Smooth muscle cell (in vitro differentiated cells): Measurements from ENCODE around the gene ATG7. TPM values are rescaled to one million over a fixed set of nuclear protein-coding genes. Genes with fewer than 3 reads are reported as not detected.

ENCODE experiments used
- DNase-seq: peaks from one replicate; lab custom pipeline; 2025; ENCODE audit not compliant: unreplicated experiment; lab: John Stamatoyannopoulos, UW
- H2AFZ ChIP-seq: fragments of 200-600 bp; sonication (generic); 2 replicates; pipeline ENCODE4 v1.6.0; 2016; ENCODE audit warnings: antibody characterized with exemption, low read depth, mild to moderate bottlenecking
- H3F3A ChIP-seq: fragments of 200-600 bp; sonication (generic); 2 replicates; pipeline ENCODE4 v1.6.0; 2017; ENCODE audit warnings: antibody characterized with exemption, low read depth
- H3K27ac ChIP-seq: fragments of 200-600 bp; sonication (generic); 2 replicates; pipeline ENCODE4 v1.5.1; 2016; ENCODE audit warnings: low read depth, mild to moderate bottlenecking
- H3K27me3 ChIP-seq: fragments of 200-600 bp; sonication (generic); 2 replicates; pipeline ENCODE4 v1.6.1; 2016; ENCODE audit warnings: low read depth, mild to moderate bottlenecking
- H3K36me3 ChIP-seq: fragments of 200-600 bp; sonication (generic); 2 replicates; pipeline ENCODE4 v1.5.1; 2016; ENCODE audit warnings: low read depth
- H3K4me1 ChIP-seq: fragments of 200-600 bp; sonication (generic); 2 replicates; pipeline ENCODE4 v1.5.1; 2016; ENCODE audit warnings: low read depth
- H3K4me2 ChIP-seq: fragments of 200-600 bp; sonication (generic); 2 replicates; pipeline ENCODE4 v1.6.0; 2016; ENCODE audit warnings: mild to moderate bottlenecking
- H3K4me3 ChIP-seq: fragments of 200-600 bp; sonication (generic); 2 replicates; pipeline ENCODE4 v1.5.1; 2016; ENCODE audit warnings: mild to moderate bottlenecking
- H3K79me2 ChIP-seq: fragments of 200-600 bp; sonication (generic); 2 replicates; pipeline ENCODE4 v1.6.0; 2016; ENCODE audit warnings: low read depth, mild to moderate bottlenecking
- H3K9ac ChIP-seq: fragments of 200-600 bp; sonication (generic); 2 replicates; pipeline ENCODE4 v1.6.0; 2016; ENCODE audit warnings: low read depth
- H3K9me3 ChIP-seq: fragments of 200-600 bp; sonication (generic); replicated peaks from 2 replicates; pipeline ENCODE4 v1.5.1; 2016; ENCODE audit warnings: low read depth
- H4K20me1 ChIP-seq: fragments of 200-600 bp; sonication (generic); 2 replicates; pipeline ENCODE4 v1.6.0; 2016; ENCODE audit warnings: low read depth
- CTCF ChIP-seq: fragments of 200-600 bp; sonication (generic); IDR thresholded peaks from 2 replicates; pipeline ENCODE4 v1.5.1; 2017; ENCODE audit warnings: borderline replicate concordance, mild to moderate bottlenecking, antibody characterized with exemption; ENCODE audit not compliant: insufficient read depth, poor library complexity, severe bottlenecking
- WGBS: methylation state at CpG from one replicate; pipeline ENCODE4 v1.1.7; 2016; ENCODE audit warnings: low lambda C conversion rate; 5-methylcytosine and 5-hydroxymethylcytosine counted together
- polyA plus RNA-seq: library from polyadenylated mRNA; unstranded; fragments of >200 nt; fragmentation: Nextera tagmentation; extraction: Ambion mirVana; gene quantifications from 2 replicates; pipeline ENCODE4 v1.2.1, GENCODE V29; 2016
- total RNA-seq: library from RNA; depleted of rRNA; stranded (reverse); fragments of >200 nt; gene quantifications from 2 replicates; pipeline ENCODE4 v1.2.3, GENCODE V29; 2014

ATG7 gene
- total and polyA plus RNA-seq, 2 experiments from 2014 or later: 19.4 to 40.3 TPM

DNA sequence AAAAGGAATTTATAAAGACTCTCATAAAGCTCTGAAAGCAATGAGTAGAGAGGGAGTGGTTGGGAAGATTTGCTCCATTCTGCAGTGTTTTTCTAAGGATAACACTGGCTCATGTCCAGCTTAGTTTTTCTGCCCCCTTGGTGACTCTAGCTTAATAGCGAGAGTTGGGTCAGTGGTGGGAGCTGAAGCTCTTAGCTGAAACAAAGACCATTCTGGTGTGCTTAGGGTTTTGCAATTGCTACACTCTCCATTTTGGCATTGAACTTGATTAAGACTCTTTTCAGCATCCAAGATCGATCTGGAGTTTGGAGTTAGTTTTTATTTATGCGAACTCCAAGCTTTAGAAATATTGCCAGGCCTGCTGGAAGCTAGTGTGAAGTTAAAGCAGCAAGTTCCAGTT, 98.0 kb downstream of the ATG7 start:
- Histone ChIP-seq H4K20me1 (no peaks in the 10 kb centered on the region), H2AFZ (no peak overlapping the region), H3F3A (no peaks in the 10 kb centered on the region), H3K27ac (no peak overlapping the region), H3K4me2 (no peak overlapping the region), H3K9ac (no peak overlapping the region), H3K79me2 (no peaks in the 10 kb centered on the region), H3K36me3 (no peaks in the 10 kb centered on the region), H3K27me3 (no peaks in the 10 kb centered on the region), H3K4me1 (peaks cover 15% of the 10 kb centered on the region), H3K9me3 (no peaks in the 10 kb centered on the region), H3K4me3 (no peak overlapping the region)
- WGBS: 72% methylated on average over 3 of the region's 3 CpGs
- no peak for TF ChIP-seq CTCF
- no peak for DNase-seq

- Histone ChIP-seq H3K4me2 (no peak overlapping the region), H3K4me3 (no peak overlapping the region), H3K9ac (no peak overlapping the region), H3K79me2 (no peaks in the 10 kb centered on the region), H3K4me1 (peaks cover 15% of the 10 kb centered on the region), H3K36me3 (no peaks in the 10 kb centered on the region), H3K27me3 (no peaks in the 10 kb centered on the region), H3K27ac (no peak overlapping the region), H2AFZ (no peak overlapping the region), H3F3A (no peaks in the 10 kb centered on the region), H4K20me1 (no peaks in the 10 kb centered on the region), H3K9me3 (no peaks in the 10 kb centered on the region)
- no peak for DNase-seq
- WGBS: 97% methylated on average over 4 of the region's 4 CpGs
- TF ChIP-seq CTCF: no peak
Measured at GRCh38 chr3:11370966-11371365, 98.8 kb downstream of the ATG7 start.

- no peak for TF ChIP-seq CTCF
- no peak overlapping the region for H3K4me3 ChIP-seq
- WGBS: 96% methylated on average over 10 of the region's 10 CpGs
- no peak overlapping the region for H3K9ac ChIP-seq
- H4K20me1 ChIP-seq: no peaks in the 10 kb centered on the region
- no peaks in the 10 kb centered on the region for H3F3A ChIP-seq
- H3K79me2 ChIP-seq: no peaks in the 10 kb centered on the region
- no peaks in the 10 kb centered on the region for H3K27me3 ChIP-seq
- H2AFZ ChIP-seq: no peak overlapping the region
- no peak overlapping the region for H3K27ac ChIP-seq
- no peak for DNase-seq
- H3K4me2 ChIP-seq: no peak overlapping the region
- H3K4me1 ChIP-seq: peaks cover 8% of the 10 kb centered on the region
- H3K36me3 ChIP-seq: no peaks in the 10 kb centered on the region
- H3K9me3 ChIP-seq: no peaks in the 10 kb centered on the region
Measured at GRCh38 chr3:11371747-11372146, 99.5 kb downstream of the ATG7 start.

- Histone ChIP-seq H4K20me1 (no peaks in the 10 kb centered on the region), H3K27me3 (no peaks in the 10 kb centered on the region), H3K4me1 (no peaks in the 10 kb centered on the region), H3K79me2 (no peaks in the 10 kb centered on the region), H3K36me3 (no peaks in the 10 kb centered on the region), H3K9me3 (no peaks in the 10 kb centered on the region), H3K9ac (no peak overlapping the region), H3F3A (no peaks in the 10 kb centered on the region), H3K4me3 (no peak overlapping the region), H3K4me2 (no peak overlapping the region), H3K27ac (no peak overlapping the region), H2AFZ (no peak overlapping the region)
- no peak for DNase-seq
- no peak for TF ChIP-seq CTCF
- 97% methylated on average over 4 of the region's 4 CpGs for WGBS
Measured at GRCh38 chr3:11373235-11373634, 101.0 kb downstream of the ATG7 start.
